Right cardiac atrium (tissue), 5 donors: ENCODE data around the gene GRM4. TPM values are rescaled to one million over a fixed set of nuclear protein-coding genes. Genes with fewer than 3 reads are reported as not detected.

Experiments
- ATAC-seq, 2 donors: fragments of 200-7000 bp; cut with Tn5 transposase; one replicate each; pipeline versions ENCODE4 v1.8.0 to v1.9.1; 2020; ENCODE audit warnings: moderate library complexity in 2 of 2, mild to moderate bottlenecking in 1 of 2
- DNase-seq, 3 donors: peaks; one replicate each; pipeline ENCODE4 v3.0.0-alpha.2; 2020
- H3K27ac ChIP-seq: one replicate; pipeline ENCODE4 v1.5.1; 2013; ENCODE audit warnings: mild to moderate bottlenecking, low read length, control low read depth, moderate library complexity
- H3K27me3 ChIP-seq: one replicate; pipeline ENCODE4 v1.6.1; 2013; ENCODE audit not compliant: control insufficient read depth, insufficient read depth
- H3K4me1 ChIP-seq: one replicate; pipeline ENCODE4 v1.6.1; 2013; ENCODE audit warnings: low read length; ENCODE audit not compliant: control insufficient read depth, insufficient read depth
- H3K4me3 ChIP-seq: one replicate; pipeline ENCODE4 v1.5.1; 2013; ENCODE audit warnings: low read length, control low read depth
- H3K9me3 ChIP-seq: one replicate; pipeline ENCODE4 v1.6.1; 2013; ENCODE audit warnings: low read length; ENCODE audit not compliant: control insufficient read depth
- WGBS: extraction: QIAGEN DNeasy Blood & Tissue Kit; methylation state at CpG from one replicate; pipeline ENCODE4 v1.1.7; 2013; 5-methylcytosine and 5-hydroxymethylcytosine counted together
- intact Hi-C, 4 donors: fragments of 100-400 bp; cut with DNase I; formaldehyde crosslinking; loops; one replicate each; pipeline versions ENCODE4 v1.11.0 to v1.14.0; 2022 to 2023
- polyA plus RNA-seq: library from polyadenylated mRNA; stranded (reverse); fragments of 200-250 nt; gene quantifications from one replicate; pipeline ENCODE4 v1.2.3, GENCODE V29; 2013
- total RNA-seq, 4 donors: library from RNA; stranded (reverse); fragmentation: NEBNext Ultra II Directional; extraction: Animal tissue kit (Norgen Biotek cat#: 25700); gene quantifications; one replicate each; pipeline ENCODE4 v1.2.1, GENCODE V29; 2021
- donor health status: healthy with polysubstance abuse.
- donor health status: DM: no; HTN: yes; CAD: no.
- donor health status: DM: no; HTN: no; CAD: no.
- donor health status: DM: no; HTN: yes; CAD: no; lungs with severe emphysema.
- donor health status: DM: yes; HTN: yes; CAD: no.

The GRM4 gene
- total and polyA plus RNA-seq, 5 donors: not detected

GRCh38 chr6:34036357-34037069 lies 109.4 kb downstream of the GRM4 start:
- Histone ChIP-seq H3K4me3 (no peak overlapping the region), H3K4me1 (no peaks in the 10 kb centered on the region), H3K27ac (no peak overlapping the region), H3K9me3 (no peaks in the 10 kb centered on the region), H3K27me3 (no peaks in the 10 kb centered on the region)
- 92% methylated on average over 20 of the region's 20 CpGs for WGBS
- DNase-seq: no peak
- intact Hi-C loops: no loop called here
- ATAC-seq: no peak

GRCh38 chr6:34035704-34036356 lies 110.1 kb downstream of the GRM4 start:
- Histone ChIP-seq H3K9me3 (no peaks in the 10 kb centered on the region), H3K27me3 (no peaks in the 10 kb centered on the region), H3K4me3 (no peak overlapping the region), H3K27ac (no peak overlapping the region), H3K4me1 (no peaks in the 10 kb centered on the region)
- DNase-seq: no peak
- no peak for ATAC-seq
- 90% methylated on average over 40 of the region's 40 CpGs for WGBS
- intact Hi-C loops: no loop called here

- H3K27ac ChIP-seq: no peak overlapping the region
- WGBS: 85% methylated on average over 1 of the region's 1 CpG
- no peaks in the 10 kb centered on the region for H3K27me3 ChIP-seq
- DNase-seq: no peak
- intact Hi-C loops: no loop called here
- H3K9me3 ChIP-seq: no peaks in the 10 kb centered on the region
- no peaks in the 10 kb centered on the region for H3K4me1 ChIP-seq
- no peak overlapping the region for H3K4me3 ChIP-seq
- ATAC-seq: no peak
These were observed 110.7 kb downstream of the GRM4 start for GRCh38 chr6:34035161-34035560.

GRCh38 chr6:34032856-34033255 lies 113.0 kb downstream of the GRM4 start:
- intact Hi-C loops: no loop called here

GRCh38 chr6:34031625-34032383 lies 114.1 kb downstream of the GRM4 start:
- ATAC-seq (no peak), DNase-seq (no peak)
- Histone ChIP-seq H3K4me1 (no peaks in the 10 kb centered on the region), H3K4me3 (no peak overlapping the region), H3K27me3 (no peaks in the 10 kb centered on the region), H3K9me3 (no peaks in the 10 kb centered on the region), H3K27ac (no peak overlapping the region)
- intact Hi-C loops: no loop called here
- WGBS: 81% methylated on average over 12 of the region's 12 CpGs

More at GRCh38 chr6:34032856-34033255, 113.0 kb downstream of the GRM4 start:
- H3K9me3 ChIP-seq: no peaks in the 10 kb centered on the region
- H3K4me1 ChIP-seq: no peaks in the 10 kb centered on the region
- H3K27ac ChIP-seq: no peak overlapping the region
- no peaks in the 10 kb centered on the region for H3K27me3 ChIP-seq
- no peak overlapping the region for H3K4me3 ChIP-seq
- ATAC-seq (no peak), DNase-seq (peak in 1 of 3 donors; percentile 41)
- WGBS: 75% methylated on average over 5 of the region's 5 CpGs

- Histone ChIP-seq H3K4me1 (no peaks in the 10 kb centered on the region), H3K27ac (no peak overlapping the region), H3K9me3 (no peaks in the 10 kb centered on the region), H3K4me3 (no peak overlapping the region), H3K27me3 (no peaks in the 10 kb centered on the region)
- intact Hi-C loops: no loop called here
- ATAC-seq (no peak), DNase-seq (no peak)
- 75% methylated on average over 9 of the region's 9 CpGs for WGBS
These were observed 114.9 kb downstream of the GRM4 start for GRCh38 chr6:34030831-34031624.

GRCh38 chr6:34029489-34030280 lies 116.2 kb downstream of the GRM4 start:
- intact Hi-C loops: loop anchor here in 3 of 4 donors (5.0 to 10.0 kb wide), 3 partner anchors 255 to 262 kb away; no protein-coding TSS in a partner anchor
- no peak for ATAC-seq
- no peaks in the 10 kb centered on the region for H3K9me3 ChIP-seq
- DNase-seq: peak in 1 of 3 donors; percentile 16
- no peaks in the 10 kb centered on the region for H3K4me1 ChIP-seq
- WGBS: 89% methylated on average over 15 of the region's 15 CpGs
- H3K27ac ChIP-seq: no peak overlapping the region
- no peak overlapping the region for H3K4me3 ChIP-seq
- no peaks in the 10 kb centered on the region for H3K27me3 ChIP-seq

- H3K4me3 ChIP-seq: no peak overlapping the region
- H3K4me1 ChIP-seq: no peaks in the 10 kb centered on the region
- WGBS: 78% methylated on average over 18 of the region's 18 CpGs
- ATAC-seq: no peak
- intact Hi-C loops: loop anchor here in 3 of 4 donors (5.0 to 10.0 kb wide), 3 partner anchors 254 to 262 kb away; no protein-coding TSS in a partner anchor
- no peaks in the 10 kb centered on the region for H3K27me3 ChIP-seq
- no peaks in the 10 kb centered on the region for H3K9me3 ChIP-seq
- DNase-seq: peak in 1 of 3 donors; percentile 6
- H3K27ac ChIP-seq: no peak overlapping the region
These were observed 117.1 kb downstream of the GRM4 start for GRCh38 chr6:34028691-34029360.

- no peaks in the 10 kb centered on the region for H3K27me3 ChIP-seq
- no peaks in the 10 kb centered on the region for H3K9me3 ChIP-seq
- no peaks in the 10 kb centered on the region for H3K4me1 ChIP-seq
- H3K27ac ChIP-seq: no peak overlapping the region
- WGBS: 87% methylated on average over 31 of the region's 31 CpGs
- intact Hi-C loops: loop anchor here in 3 of 4 donors (5.0 to 10.0 kb wide), 3 partner anchors 253 to 261 kb away; no protein-coding TSS in a partner anchor
- DNase-seq (peak in 1 of 3 donors; percentile 38), ATAC-seq (no peak)
- H3K4me3 ChIP-seq: no peak overlapping the region
These were observed 117.9 kb downstream of the GRM4 start for GRCh38 chr6:34027939-34028441.
